Mesodermal cell (in vitro differentiated cells): Measurements from ENCODE around the gene TGIF2. TPM values are rescaled to one million over a fixed set of nuclear protein-coding genes. Genes with fewer than 3 reads are reported as not detected.

Source experiments
- H3K27ac ChIP-seq: 2 replicates; pipeline ENCODE4 v1.7.0; 2013; ENCODE audit warnings: mild to moderate bottlenecking, low read depth, low read length, moderate library complexity; ENCODE audit not compliant: severe bottlenecking
- H3K36me3 ChIP-seq: 2 replicates; pipeline ENCODE4 v1.7.1; 2013; ENCODE audit warnings: mild to moderate bottlenecking, low read length, moderate library complexity; ENCODE audit not compliant: control insufficient read depth, insufficient read depth
- H3K4me1 ChIP-seq: one replicate; pipeline ENCODE4 v1.7.1; 2013; ENCODE audit warnings: mild to moderate bottlenecking, low read length; ENCODE audit not compliant: insufficient read depth, control insufficient read depth, poor library complexity, severe bottlenecking
- H3K4me3 ChIP-seq: 2 replicates; pipeline ENCODE4 v1.7.0; 2013; ENCODE audit warnings: low read length, control low read depth, mild to moderate bottlenecking; ENCODE audit not compliant: insufficient read depth, poor library complexity, severe bottlenecking; ENCODE audit errors: extremely low read depth
- H3K9me3 ChIP-seq: 2 replicates; pipeline ENCODE4 v1.7.1; 2013; ENCODE audit warnings: mild to moderate bottlenecking, low read length, moderate library complexity; ENCODE audit not compliant: control insufficient read depth
- WGBS, 2 experiments: methylation state at CpG; one replicate each; pipeline ENCODE4 v1.1.5; 2013; ENCODE audit warnings: missing lambda C conversion rate in 2 of 2; ENCODE audit not compliant: insufficient coverage in 2 of 2; 5-methylcytosine and 5-hydroxymethylcytosine counted together
- polyA plus RNA-seq, 2 experiments: library from polyadenylated mRNA; stranded (reverse); fragments of 50-300 nt; gene quantifications; one replicate each; pipeline ENCODE4 v1.2.3, GENCODE V29; 2013

The TGIF2 gene
- 19.9 TPM for polyA plus RNA-seq (2013, experiment 1 of 2)
- 18.1 TPM for polyA plus RNA-seq (2013, experiment 2 of 2)

DNA sequence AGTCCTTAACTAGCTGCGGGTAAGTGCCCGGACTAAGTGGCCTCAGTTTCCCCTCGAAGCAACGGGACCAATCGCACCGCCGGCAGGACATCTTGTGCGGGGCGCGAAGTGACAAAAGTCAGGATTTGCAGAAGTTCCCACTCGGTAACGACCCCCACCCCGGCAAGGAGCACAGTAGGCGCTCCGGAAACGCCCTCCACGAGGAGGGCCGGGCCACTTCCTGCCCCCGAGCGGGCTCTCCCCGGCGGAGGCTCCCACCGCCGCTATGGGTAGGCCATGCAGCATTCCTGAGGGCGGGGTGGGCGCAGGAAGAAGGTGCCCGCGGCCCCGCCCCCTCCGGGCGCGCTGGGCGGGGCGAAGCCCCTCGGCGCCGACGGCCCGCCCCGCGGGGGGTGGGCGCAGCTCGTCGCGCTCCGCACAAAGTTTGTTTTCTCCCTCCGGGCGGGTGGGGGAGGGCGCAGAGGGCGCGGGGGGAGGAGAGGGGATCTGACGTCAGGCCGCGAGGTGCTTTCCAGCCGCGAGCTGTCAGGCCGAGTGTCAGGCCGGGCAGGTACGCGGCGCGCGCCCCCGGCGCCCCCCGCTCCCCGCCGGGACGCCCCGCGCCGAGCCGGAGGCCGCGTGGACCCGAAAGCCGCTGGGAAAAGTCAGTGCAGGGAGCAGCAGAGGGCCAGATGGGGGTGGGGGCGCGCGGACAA, at the start of gene TGIF2:
TSS of gene TGIF2 (plus strand) at position 495 of the 695 bp plus-strand sequence. CDS start 5,178 bp downstream, outside the sequence.
- Histone ChIP-seq H3K9me3 (no peaks in the 10 kb centered on the region), H3K36me3 (peaks cover 19% of the 10 kb centered on the region), H3K4me3 (peak within 1 kb of the TSS; percentile 97), H3K27ac (peak within 1 kb of the TSS; percentile 93), H3K4me1 (peaks cover 21% of the 10 kb centered on the region)
- WGBS, 2 experiments = 0 to 1% methylated on average over 30 to 36 of the region's 80 CpGs

- 94 to 95% methylated on average over 12 to 15 of the region's 17 CpGs for WGBS, 2 experiments
- Histone ChIP-seq H3K4me3 (no peak overlapping the region), H3K9me3 (no peaks in the 10 kb centered on the region), H3K27ac (no peak overlapping the region), H3K36me3 (peaks cover 85% of the 10 kb centered on the region), H3K4me1 (no peaks in the 10 kb centered on the region)
These were observed 47.6 kb upstream of the TGIF2 start for GRCh38 chr20:36525620-36526365.

DNA sequence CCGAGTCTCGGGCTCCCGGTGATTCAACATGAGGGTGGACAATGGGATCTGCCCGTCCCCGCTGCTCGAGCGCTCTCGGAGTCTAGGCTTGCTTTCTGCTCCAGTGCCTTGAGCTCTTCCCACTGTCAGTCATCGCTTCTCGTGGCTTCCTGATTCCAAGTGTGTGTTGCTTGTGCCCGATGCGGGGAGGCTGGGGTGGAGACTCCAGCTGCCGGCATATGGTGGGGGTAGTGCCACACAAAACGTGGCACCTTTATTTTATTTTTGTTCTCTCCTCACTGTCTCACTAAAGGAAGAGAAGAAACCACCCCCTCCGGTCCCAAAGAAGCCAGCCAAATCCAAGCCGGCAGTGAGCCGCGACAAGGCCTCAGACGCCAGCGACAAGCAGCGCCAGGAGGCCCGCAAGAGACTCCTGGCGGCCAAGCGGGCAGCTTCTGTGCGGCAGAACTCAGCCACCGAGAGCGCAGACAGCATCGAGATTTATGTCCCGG, 46.8 kb upstream of the TGIF2 start:
- peaks cover 81% of the 10 kb centered on the region for H3K36me3 ChIP-seq

DNA sequence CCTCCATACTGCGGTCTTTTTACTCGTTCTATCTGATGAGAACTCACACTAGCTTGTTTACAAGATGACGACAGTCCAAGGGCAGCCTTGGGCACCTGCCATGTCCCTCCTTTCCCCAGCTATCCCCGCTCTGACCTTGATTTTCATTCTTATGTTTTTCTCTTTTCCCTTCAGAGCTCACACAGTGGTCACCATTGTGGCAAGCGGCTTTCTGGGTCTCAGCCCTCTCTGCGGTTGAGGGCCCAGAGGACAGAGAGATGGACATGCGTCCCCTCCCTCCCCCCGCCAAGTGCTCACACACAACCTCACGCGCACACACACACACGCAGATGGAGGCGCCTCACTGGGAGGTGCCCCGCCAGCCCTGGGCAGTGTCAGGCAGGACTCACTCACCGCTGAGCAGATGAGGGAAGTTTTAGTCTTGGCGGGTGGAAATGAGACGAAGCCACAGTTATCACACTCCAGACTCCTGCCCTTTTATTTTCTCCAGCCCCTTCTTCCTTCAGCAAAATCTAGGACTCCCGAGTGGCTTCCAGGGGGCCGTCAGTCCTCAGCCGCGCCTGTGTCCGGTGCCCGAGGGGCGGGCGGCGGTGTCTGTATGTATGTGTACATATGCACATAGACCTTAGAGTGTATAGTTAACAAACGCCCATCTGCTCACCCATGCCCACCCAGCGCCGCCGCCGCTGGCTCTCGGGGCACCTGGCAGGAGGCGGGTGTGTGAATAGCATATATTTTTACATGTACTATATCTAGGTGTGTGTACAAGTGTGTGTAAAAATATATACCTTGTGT, 45.9 kb upstream of the TGIF2 start:
- Histone ChIP-seq H3K4me1 (no peaks in the 10 kb centered on the region), H3K36me3 (peaks cover 72% of the 10 kb centered on the region), H3K9me3 (no peaks in the 10 kb centered on the region), H3K27ac (no peak overlapping the region), H3K4me3 (no peak overlapping the region)
- WGBS, 2 experiments = 97 to 98% methylated on average over 9 to 13 of the region's 32 CpGs

More for the DNA sequence above, 46.8 kb upstream of the TGIF2 start:
- 91 to 93% methylated on average over 23 of the region's 29 CpGs for WGBS, 2 experiments
- Histone ChIP-seq H3K9me3 (no peaks in the 10 kb centered on the region), H3K4me1 (no peaks in the 10 kb centered on the region), H3K4me3 (no peak overlapping the region), H3K27ac (no peak overlapping the region)

GRCh38 chr20:36528176-36528874, 45.1 kb upstream of the TGIF2 start:
- no peaks in the 10 kb centered on the region for H3K4me1 ChIP-seq
- WGBS, 2 experiments = 96 to 97% methylated on average over 13 to 16 of the region's 18 CpGs

GRCh38 chr20:36528875-36529417, 44.5 kb upstream of the TGIF2 start:
- Histone ChIP-seq H3K36me3 (peaks cover 58% of the 10 kb centered on the region), H3K9me3 (no peaks in the 10 kb centered on the region), H3K27ac (no peak overlapping the region), H3K4me3 (no peak overlapping the region), H3K4me1 (no peaks in the 10 kb centered on the region)
- WGBS, 2 experiments = 96 to 97% methylated on average over 9 to 13 of the region's 14 CpGs

More at GRCh38 chr20:36528176-36528874, 45.1 kb upstream of the TGIF2 start:
- H3K36me3 ChIP-seq = peaks cover 64% of the 10 kb centered on the region
- no peak overlapping the region for H3K27ac ChIP-seq
- H3K9me3 ChIP-seq = no peaks in the 10 kb centered on the region
- H3K4me3 ChIP-seq = no peak overlapping the region

DNA sequence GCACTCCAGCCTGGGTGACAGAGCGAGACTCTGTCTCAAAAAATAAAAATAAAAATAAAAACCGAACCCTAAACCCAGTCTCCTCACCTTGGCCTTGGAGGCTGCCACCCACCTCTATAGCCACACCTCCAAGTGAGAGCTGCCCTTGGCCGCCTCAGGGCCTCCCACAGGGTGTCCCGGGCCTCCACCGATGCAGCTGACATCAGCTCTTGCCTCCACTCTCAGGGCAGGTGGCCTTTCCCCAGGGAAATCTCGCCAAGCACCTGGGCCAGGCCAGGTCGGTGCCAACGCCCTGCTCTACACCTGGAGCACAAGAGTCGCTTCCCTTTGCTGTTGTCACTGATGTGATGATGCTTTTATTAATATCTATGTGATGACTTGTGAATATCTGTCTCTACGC, 41.0 kb upstream of the TGIF2 start:
- Histone ChIP-seq H3K27ac (no peak overlapping the region), H3K9me3 (no peaks in the 10 kb centered on the region), H3K4me3 (no peak overlapping the region), H3K36me3 (peaks cover 24% of the 10 kb centered on the region), H3K4me1 (no peaks in the 10 kb centered on the region)
- WGBS, 2 experiments = 91 to 92% methylated on average over 6 to 8 of the region's 10 CpGs

DNA sequence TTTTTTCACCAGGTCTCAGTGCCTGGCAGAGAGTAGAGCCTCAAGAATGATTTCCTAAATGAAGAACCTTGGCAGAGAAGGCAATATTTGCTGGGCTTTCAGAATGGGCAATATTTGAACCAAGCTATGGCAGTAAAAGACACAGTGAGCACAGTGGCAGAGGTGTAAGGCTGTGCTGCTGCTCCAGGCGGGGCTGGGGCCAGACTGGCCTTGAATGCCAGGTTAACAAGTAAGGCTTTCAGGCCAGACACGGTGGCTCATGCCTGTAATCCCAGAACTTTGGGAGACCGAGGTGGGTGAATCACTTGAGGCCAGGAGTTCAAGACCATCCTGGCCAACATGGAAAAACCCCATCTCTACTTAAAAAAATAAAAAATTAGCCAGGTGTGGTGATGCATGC, 40.6 kb upstream of the TGIF2 start:
- H3K36me3 ChIP-seq = peaks cover 20% of the 10 kb centered on the region
- 95 to 96% methylated on average over 2 to 3 of the region's 3 CpGs for WGBS, 2 experiments
- H3K4me3 ChIP-seq = no peak overlapping the region
- H3K27ac ChIP-seq = no peak overlapping the region
- H3K9me3 ChIP-seq = no peaks in the 10 kb centered on the region
- no peaks in the 10 kb centered on the region for H3K4me1 ChIP-seq

DNA sequence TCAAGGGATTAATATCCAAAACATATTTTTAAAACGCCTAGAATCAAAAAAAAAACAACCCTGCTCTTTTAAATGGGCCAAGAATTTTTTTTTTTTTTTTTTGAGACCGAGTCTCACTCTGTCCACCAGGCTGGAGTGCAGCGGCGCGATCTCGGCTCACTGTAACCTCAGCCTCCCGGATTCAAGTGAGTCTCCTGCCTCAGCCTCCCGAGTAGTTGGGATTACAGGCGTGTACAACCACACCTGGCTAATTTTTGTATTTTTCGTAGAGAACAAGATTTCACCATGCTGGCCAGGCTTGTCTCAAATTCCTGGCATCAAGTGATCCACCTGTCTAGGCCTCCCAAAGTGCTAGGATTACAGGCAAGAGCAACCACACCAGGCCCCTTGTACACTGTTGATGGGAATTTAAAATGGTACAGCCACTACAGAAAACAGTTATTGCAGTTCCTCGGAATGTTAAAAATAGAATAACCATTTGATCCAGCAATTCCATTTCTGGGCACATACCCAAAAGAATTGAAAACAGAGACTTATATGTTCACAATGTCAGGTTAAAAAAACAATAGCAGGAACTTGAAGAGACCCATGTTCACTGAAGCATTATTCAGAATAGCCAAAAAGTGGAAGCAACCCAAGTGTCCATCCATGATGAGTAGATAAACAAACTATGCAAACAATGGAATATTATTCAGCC, 35.2 kb upstream of the TGIF2 start:
- Histone ChIP-seq H3K4me3 (no peak overlapping the region), H3K27ac (no peak overlapping the region), H3K4me1 (peaks cover 18% of the 10 kb centered on the region), H3K36me3 (peaks cover 10% of the 10 kb centered on the region), H3K9me3 (no peaks in the 10 kb centered on the region)
- WGBS, 2 experiments = 89 to 95% methylated on average over 10 to 11 of the region's 11 CpGs
